H1 (cell line): ENCODE data around the gene TRAP1. TPM values are rescaled to one million over a fixed set of nuclear protein-coding genes. Genes with fewer than 3 reads are reported as not detected.

ENCODE experiments used
- CHD1 ChIP-seq: IDR thresholded peaks from 2 replicates; pipeline ENCODE4 v1.6.1; 2012; ENCODE audit warnings: low read depth, low read length, improper control_type of control experiment
- HDAC2 ChIP-seq, 2 experiments: fragments of 300-600 bp in 1 of 2; sonication (generic) in 1 of 2; IDR thresholded peaks; 2 replicates each; pipeline ENCODE4 v1.6.1; 2011 to 2012; ENCODE audit warnings: low read depth in 2 of 2, low read length in 2 of 2, mild to moderate bottlenecking in 2 of 2, moderate library complexity in 2 of 2, borderline replicate concordance in 1 of 2, inconsistent platforms in 1 of 2
- SIN3A ChIP-seq, 2 experiments: IDR thresholded peaks in 1 of 2; conservative IDR thresholded peaks in 1 of 2; 2 replicates each; pipeline ENCODE4 v1.6.1; 2011 to 2012; ENCODE audit warnings: low read length in 2 of 2, improper control_type of control experiment in 1 of 2, low read depth in 1 of 2, mild to moderate bottlenecking in 1 of 2
- polyA plus RNA-seq, 7 experiments: library from polyadenylated mRNA; depleted of rRNA in 3 of 7; stranded (reverse) in 5 of 7; unstranded in 2 of 7; fragments of >200 nt in 5 of 7; fragments of 200-250 nt in 2 of 7; gene quantifications; 1 replicate in 5 of 7; 2 replicates in 1 of 7; 4 replicates in 1 of 7; pipeline versions ENCODE4 v1.2.1 to v1.2.3, GENCODE V29; 2011 to 2013; ENCODE audit warnings: missing spikeins in 2 of 7, mixed read lengths in 2 of 7
- total RNA-seq: library from RNA; stranded (reverse); fragmentation: NEBNext Ultra II Directional; extraction: Animal tissue kit (Norgen Biotek cat#: 25700); gene quantifications from 2 replicates; pipeline ENCODE4 v1.2.1, GENCODE V29; 2021
- TF ChIP-seq, protein P1 (sequence below): fragments of 300-600 bp; sonication (generic); IDR thresholded peaks from 2 replicates; pipeline ENCODE4 v1.7.1; 2012; ENCODE audit warnings: low read length, moderate library complexity, mild to moderate bottlenecking, inconsistent platforms; ENCODE audit not compliant: insufficient replicate concordance

Gene TRAP1
- total and polyA plus RNA-seq, 2 of the 8 experiments (the other 6 are each of a cell fraction or from before 2014, with no cell fraction given), result 215 to 283 TPM

DNA sequence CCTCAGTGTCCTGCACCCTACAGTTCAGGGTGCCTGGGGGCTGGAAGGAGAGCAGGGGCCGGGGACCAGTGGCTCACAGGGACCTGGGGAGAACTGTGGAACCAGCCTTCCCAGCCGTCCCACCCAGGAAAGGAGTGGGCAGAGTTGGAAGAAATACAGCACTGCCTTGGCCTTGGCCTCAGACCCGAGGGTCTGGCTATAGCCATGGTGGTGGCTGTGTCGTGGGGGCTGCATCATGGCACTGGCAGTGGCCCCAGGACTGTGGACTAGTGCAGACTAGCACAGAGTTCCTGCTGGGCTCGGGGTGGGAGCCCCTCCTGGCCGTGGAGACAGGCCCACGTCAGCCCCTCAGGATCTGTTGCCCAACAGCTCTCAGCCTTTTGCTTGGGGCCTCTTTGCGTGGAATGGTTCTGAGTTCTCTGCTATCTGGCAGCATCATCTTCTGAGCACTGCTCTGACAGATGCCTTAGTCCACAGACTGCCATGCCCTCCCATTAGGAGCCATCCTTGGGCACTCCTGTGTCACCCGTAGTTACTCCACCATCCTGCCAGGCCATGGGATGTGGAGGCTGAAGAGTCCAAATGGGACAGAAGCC, 75.4 kb downstream of the TRAP1 start (continued):
- TF ChIP-seq, protein P1, sequence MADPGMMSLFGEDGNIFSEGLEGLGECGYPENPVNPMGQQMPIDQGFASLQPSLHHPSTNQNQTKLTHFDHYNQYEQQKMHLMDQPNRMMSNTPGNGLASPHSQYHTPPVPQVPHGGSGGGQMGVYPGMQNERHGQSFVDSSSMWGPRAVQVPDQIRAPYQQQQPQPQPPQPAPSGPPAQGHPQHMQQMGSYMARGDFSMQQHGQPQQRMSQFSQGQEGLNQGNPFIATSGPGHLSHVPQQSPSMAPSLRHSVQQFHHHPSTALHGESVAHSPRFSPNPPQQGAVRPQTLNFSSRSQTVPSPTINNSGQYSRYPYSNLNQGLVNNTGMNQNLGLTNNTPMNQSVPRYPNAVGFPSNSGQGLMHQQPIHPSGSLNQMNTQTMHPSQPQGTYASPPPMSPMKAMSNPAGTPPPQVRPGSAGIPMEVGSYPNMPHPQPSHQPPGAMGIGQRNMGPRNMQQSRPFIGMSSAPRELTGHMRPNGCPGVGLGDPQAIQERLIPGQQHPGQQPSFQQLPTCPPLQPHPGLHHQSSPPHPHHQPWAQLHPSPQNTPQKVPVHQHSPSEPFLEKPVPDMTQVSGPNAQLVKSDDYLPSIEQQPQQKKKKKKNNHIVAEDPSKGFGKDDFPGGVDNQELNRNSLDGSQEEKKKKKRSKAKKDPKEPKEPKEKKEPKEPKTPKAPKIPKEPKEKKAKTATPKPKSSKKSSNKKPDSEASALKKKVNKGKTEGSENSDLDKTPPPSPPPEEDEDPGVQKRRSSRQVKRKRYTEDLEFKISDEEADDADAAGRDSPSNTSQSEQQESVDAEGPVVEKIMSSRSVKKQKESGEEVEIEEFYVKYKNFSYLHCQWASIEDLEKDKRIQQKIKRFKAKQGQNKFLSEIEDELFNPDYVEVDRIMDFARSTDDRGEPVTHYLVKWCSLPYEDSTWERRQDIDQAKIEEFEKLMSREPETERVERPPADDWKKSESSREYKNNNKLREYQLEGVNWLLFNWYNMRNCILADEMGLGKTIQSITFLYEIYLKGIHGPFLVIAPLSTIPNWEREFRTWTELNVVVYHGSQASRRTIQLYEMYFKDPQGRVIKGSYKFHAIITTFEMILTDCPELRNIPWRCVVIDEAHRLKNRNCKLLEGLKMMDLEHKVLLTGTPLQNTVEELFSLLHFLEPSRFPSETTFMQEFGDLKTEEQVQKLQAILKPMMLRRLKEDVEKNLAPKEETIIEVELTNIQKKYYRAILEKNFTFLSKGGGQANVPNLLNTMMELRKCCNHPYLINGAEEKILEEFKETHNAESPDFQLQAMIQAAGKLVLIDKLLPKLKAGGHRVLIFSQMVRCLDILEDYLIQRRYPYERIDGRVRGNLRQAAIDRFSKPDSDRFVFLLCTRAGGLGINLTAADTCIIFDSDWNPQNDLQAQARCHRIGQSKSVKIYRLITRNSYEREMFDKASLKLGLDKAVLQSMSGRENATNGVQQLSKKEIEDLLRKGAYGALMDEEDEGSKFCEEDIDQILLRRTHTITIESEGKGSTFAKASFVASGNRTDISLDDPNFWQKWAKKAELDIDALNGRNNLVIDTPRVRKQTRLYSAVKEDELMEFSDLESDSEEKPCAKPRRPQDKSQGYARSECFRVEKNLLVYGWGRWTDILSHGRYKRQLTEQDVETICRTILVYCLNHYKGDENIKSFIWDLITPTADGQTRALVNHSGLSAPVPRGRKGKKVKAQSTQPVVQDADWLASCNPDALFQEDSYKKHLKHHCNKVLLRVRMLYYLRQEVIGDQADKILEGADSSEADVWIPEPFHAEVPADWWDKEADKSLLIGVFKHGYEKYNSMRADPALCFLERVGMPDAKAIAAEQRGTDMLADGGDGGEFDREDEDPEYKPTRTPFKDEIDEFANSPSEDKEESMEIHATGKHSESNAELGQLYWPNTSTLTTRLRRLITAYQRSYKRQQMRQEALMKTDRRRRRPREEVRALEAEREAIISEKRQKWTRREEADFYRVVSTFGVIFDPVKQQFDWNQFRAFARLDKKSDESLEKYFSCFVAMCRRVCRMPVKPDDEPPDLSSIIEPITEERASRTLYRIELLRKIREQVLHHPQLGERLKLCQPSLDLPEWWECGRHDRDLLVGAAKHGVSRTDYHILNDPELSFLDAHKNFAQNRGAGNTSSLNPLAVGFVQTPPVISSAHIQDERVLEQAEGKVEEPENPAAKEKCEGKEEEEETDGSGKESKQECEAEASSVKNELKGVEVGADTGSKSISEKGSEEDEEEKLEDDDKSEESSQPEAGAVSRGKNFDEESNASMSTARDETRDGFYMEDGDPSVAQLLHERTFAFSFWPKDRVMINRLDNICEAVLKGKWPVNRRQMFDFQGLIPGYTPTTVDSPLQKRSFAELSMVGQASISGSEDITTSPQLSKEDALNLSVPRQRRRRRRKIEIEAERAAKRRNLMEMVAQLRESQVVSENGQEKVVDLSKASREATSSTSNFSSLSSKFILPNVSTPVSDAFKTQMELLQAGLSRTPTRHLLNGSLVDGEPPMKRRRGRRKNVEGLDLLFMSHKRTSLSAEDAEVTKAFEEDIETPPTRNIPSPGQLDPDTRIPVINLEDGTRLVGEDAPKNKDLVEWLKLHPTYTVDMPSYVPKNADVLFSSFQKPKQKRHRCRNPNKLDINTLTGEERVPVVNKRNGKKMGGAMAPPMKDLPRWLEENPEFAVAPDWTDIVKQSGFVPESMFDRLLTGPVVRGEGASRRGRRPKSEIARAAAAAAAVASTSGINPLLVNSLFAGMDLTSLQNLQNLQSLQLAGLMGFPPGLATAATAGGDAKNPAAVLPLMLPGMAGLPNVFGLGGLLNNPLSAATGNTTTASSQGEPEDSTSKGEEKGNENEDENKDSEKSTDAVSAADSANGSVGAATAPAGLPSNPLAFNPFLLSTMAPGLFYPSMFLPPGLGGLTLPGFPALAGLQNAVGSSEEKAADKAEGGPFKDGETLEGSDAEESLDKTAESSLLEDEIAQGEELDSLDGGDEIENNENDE, result no peak
- TF ChIP-seq HDAC2 (IDR thresholded peaks at IDR 0.05; ENCODE audit: borderline replicate concordance in 1 of 2, low read depth in 2 of 2, low read length in 2 of 2) (no peak), CHD1 (no peak), SIN3A (conservative IDR thresholded peaks at IDR 0.05 in 1 of 2, IDR thresholded peaks at IDR 0.05 in 1 of 2; ENCODE audit: low read depth in 1 of 2, low read length in 2 of 2) (no peak)
